GM23338 (cell line): ENCODE data around the gene NDST1.

Experiments
- CREB1 ChIP-seq: fragments of 250-450 bp; sonication (Bioruptor Pico); IDR thresholded peaks from 2 replicates; pipeline ENCODE4 v1.5.0; 2020; ENCODE audit warnings: low read depth, mild to moderate bottlenecking, moderate library complexity
- CTCF ChIP-seq, 2 experiments: fragments of 200-600 bp in 1 of 2; sonication (generic) in 1 of 2; conservative IDR thresholded peaks; 2 replicates each; pipeline versions ENCODE4 v1.5.1 to v1.6.1; 2016 to 2017; ENCODE audit warnings: antibody characterized with exemption in 2 of 2, low read depth in 2 of 2, mild to moderate bottlenecking in 2 of 2, moderate library complexity in 1 of 2
- ETS1 ChIP-seq: IDR thresholded peaks from 2 replicates; pipeline ENCODE4 v1.6.1; 2016; ENCODE audit warnings: antibody characterized with exemption
- EZH2 ChIP-seq: fragments of 200-600 bp; sonication (generic); IDR thresholded peaks from one replicate; pipeline ENCODE4 v1.8.0; 2017; ENCODE audit warnings: antibody characterized with exemption, mild to moderate bottlenecking, low read depth; ENCODE audit not compliant: unreplicated experiment
- EZH2phosphoT487 ChIP-seq: fragments of 200-600 bp; sonication (generic); IDR thresholded peaks from one replicate; pipeline ENCODE4 v1.8.1; 2018; ENCODE audit warnings: antibody characterized with exemption; ENCODE audit not compliant: unreplicated experiment
- POLR2AphosphoS5 ChIP-seq: IDR thresholded peaks from 2 replicates; pipeline ENCODE4 v1.6.1; 2016; ENCODE audit warnings: antibody characterized with exemption, low read depth
- REST ChIP-seq: IDR thresholded peaks from one replicate; pipeline ENCODE4 v1.6.1; 2018; ENCODE audit warnings: antibody characterized with exemption; ENCODE audit not compliant: unreplicated experiment
- ZNF462 ChIP-seq: fragments of 250-450 bp; sonication (Bioruptor Pico); IDR thresholded peaks from 2 replicates; pipeline ENCODE4 v1.5.0; 2020; ENCODE audit warnings: mild to moderate bottlenecking, moderate library complexity

GRCh38 chr5:150573867-150574817 lies 66.2 kb downstream of the NDST1 start:
- TF ChIP-seq EZH2phosphoT487 (no peak), CTCF (conservative IDR thresholded peaks at IDR 0.05; ENCODE audit: low read depth in 2 of 2) (peak in 1 of 2 experiments; percentile 65; a peak in 3 of 4 replicates), POLR2AphosphoS5 (no peak), REST (no peak), EZH2 (no peak), CREB1 (CRISPR knock-in tag) (no peak), ZNF462 (no peak), ETS1 (no peak)
